Transverse colon (tissue), 4 donors: Measurements from ENCODE around the gene CYP3A7.
"Not testable (repeated sequence)": the region's sequence is repeated elsewhere in the genome, so short reads cannot be mapped to it uniquely, and the experiment has no call there.

ENCODE experiments used
- POLR2A ChIP-seq: fragments of 450-650 bp; IDR thresholded peaks from one replicate; pipeline ENCODE4 v1.6.1; 2016; ENCODE audit warnings: antibody characterized with exemption, mild to moderate bottlenecking, moderate library complexity
- POLR2AphosphoS5 ChIP-seq, 3 donors: sonication (generic); formaldehyde crosslinking; IDR thresholded peaks; one replicate each; pipeline ENCODE4 v1.6.1; 2016; ENCODE audit warnings: antibody characterized with exemption in 3 of 3
- TF ChIP-seq, protein P1 (sequence below), 5 experiments: fragments of 200-600 bp in 3 of 5; fragments of 450-650 bp in 2 of 5; sonication (generic) in 3 of 5; IDR thresholded peaks; 1 replicate in 2 of 5; 2 replicates in 3 of 5; pipeline ENCODE4 v1.5.1; 2016 to 2017; ENCODE audit warnings: antibody characterized with exemption in 5 of 5, inconsistent platforms in 3 of 5, mild to moderate bottlenecking in 2 of 5, moderate library complexity in 1 of 5

DNA sequence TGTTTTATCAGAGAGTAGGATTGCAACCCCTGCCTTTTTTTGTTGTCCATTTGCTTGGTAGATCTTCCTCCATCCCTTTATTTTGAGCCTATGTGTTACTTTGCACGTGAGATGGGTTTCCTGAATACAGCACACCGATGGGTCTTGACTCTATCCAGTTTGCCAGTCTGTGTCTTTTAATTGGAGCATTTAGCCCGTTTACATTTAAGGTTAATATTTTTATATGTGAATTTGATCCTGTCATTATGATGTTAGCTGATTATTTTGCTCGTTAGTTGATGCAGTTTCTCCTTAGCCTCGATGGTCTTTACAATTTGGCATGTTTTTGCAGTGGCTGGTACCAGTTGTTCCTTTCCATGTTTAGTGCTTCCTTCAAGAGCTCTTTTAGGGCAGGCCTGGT lies 77.1 kb downstream of the CYP3A7 start:
- TF ChIP-seq, protein P1, sequence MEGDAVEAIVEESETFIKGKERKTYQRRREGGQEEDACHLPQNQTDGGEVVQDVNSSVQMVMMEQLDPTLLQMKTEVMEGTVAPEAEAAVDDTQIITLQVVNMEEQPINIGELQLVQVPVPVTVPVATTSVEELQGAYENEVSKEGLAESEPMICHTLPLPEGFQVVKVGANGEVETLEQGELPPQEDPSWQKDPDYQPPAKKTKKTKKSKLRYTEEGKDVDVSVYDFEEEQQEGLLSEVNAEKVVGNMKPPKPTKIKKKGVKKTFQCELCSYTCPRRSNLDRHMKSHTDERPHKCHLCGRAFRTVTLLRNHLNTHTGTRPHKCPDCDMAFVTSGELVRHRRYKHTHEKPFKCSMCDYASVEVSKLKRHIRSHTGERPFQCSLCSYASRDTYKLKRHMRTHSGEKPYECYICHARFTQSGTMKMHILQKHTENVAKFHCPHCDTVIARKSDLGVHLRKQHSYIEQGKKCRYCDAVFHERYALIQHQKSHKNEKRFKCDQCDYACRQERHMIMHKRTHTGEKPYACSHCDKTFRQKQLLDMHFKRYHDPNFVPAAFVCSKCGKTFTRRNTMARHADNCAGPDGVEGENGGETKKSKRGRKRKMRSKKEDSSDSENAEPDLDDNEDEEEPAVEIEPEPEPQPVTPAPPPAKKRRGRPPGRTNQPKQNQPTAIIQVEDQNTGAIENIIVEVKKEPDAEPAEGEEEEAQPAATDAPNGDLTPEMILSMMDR (IDR thresholded peaks at IDR 0.05), result not testable (repeated sequence)
- TF ChIP-seq POLR2A; POLR2AphosphoS5 (IDR thresholded peaks at IDR 0.05): not testable (repeated sequence)
